Hepatocyte (in vitro differentiated cells): ENCODE results near the gene PDIA5.

Experiments used
- EZH2 ChIP-seq: fragments of 200-600 bp; sonication (generic); IDR thresholded peaks from 2 replicates; pipeline ENCODE4 v1.6.1; 2016; ENCODE audit warnings: antibody characterized with exemption, mild to moderate bottlenecking, borderline replicate concordance
- EZH2phosphoT487 ChIP-seq: fragments of 200-600 bp; sonication (generic); IDR thresholded peaks from one replicate; pipeline ENCODE4 v1.6.1; 2018; ENCODE audit warnings: antibody characterized with exemption, mild to moderate bottlenecking, low read depth, moderate library complexity; ENCODE audit not compliant: unreplicated experiment, severe bottlenecking
- TF ChIP-seq, protein P1 (sequence below): fragments of 200-600 bp; sonication (generic); IDR thresholded peaks from 2 replicates; pipeline ENCODE4 v1.5.1; 2016; ENCODE audit warnings: antibody characterized with exemption, mild to moderate bottlenecking; ENCODE audit not compliant: poor library complexity

DNA sequence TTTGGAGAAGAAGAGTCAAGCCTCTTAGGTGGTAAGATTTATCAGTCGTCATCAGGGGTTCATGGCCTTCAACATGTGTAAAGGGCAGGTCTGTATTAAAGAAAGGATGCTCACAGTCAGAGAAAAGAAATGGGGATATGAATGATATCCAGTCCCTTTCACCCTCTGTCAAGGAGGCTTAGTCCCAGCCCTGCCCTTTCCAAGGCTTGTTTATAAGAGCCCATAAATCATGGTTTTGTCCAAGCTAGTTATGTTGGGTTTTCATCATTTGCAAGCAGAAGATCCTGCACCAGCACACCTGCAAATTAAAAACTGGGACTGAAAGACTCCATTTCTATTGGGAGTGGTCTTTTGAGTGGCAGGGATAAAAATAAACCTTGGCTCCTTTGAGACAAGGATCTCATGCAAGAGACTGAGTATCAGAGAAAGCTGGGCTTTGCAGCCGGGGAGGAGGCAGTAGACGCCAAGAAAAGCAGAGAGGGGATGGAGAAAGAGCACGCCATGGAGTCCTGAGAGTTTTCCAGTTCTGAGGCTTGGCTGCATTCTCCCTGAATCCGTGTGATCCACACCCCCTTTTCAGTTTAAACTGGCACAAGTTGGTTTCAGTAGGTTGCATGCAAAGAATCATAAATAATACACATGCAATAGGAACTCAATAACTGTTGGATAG is 12.6 kb upstream of the PDIA5 start:
- TF ChIP-seq EZH2 (no peak), EZH2phosphoT487 (no peak)
- TF ChIP-seq, protein P1, sequence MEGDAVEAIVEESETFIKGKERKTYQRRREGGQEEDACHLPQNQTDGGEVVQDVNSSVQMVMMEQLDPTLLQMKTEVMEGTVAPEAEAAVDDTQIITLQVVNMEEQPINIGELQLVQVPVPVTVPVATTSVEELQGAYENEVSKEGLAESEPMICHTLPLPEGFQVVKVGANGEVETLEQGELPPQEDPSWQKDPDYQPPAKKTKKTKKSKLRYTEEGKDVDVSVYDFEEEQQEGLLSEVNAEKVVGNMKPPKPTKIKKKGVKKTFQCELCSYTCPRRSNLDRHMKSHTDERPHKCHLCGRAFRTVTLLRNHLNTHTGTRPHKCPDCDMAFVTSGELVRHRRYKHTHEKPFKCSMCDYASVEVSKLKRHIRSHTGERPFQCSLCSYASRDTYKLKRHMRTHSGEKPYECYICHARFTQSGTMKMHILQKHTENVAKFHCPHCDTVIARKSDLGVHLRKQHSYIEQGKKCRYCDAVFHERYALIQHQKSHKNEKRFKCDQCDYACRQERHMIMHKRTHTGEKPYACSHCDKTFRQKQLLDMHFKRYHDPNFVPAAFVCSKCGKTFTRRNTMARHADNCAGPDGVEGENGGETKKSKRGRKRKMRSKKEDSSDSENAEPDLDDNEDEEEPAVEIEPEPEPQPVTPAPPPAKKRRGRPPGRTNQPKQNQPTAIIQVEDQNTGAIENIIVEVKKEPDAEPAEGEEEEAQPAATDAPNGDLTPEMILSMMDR = no peak
